H1 (cell line): ENCODE data around the gene MLLT6. TPM values are rescaled to one million over a fixed set of nuclear protein-coding genes. Genes with fewer than 3 reads are reported as not detected.
A peak's percentile ranks its signal among the peaks of the same experiment; 100 is the strongest.

Experiments used
- CTCF ChIA-PET: fragments of 300-600 bp; sonication (Branson Sonifier 250); formaldehyde crosslinking; loops from one replicate; lab custom pipeline; 2021; ENCODE audit not compliant: partially characterized antibody; lab: Charles Lee
- POLR2A ChIA-PET: fragments of 300-600 bp; sonication (Branson Sonifier 250); formaldehyde crosslinking; loops from one replicate; lab custom pipeline; 2021; ENCODE audit warnings: inconsistent platforms; ENCODE audit not compliant: partially characterized antibody; lab: Charles Lee
- DNase-seq, 2 experiments: peaks; one replicate each; pipeline versions ENCODE4 v3.0.0 to v3.0.0-alpha.2; 2010 to 2022; ENCODE audit warnings: low spot score in 2 of 2, low read depth in 1 of 2, mixed read lengths in 1 of 2
- FAIRE-seq: peaks from 2 replicates; lab custom pipeline; 2011; peaks lifted over from hg19 to GRCh38; lab: Jason Lieb, UNC
- H2AFZ ChIP-seq: 2 replicates; pipeline ENCODE4 v1.8.1; 2012; ENCODE audit warnings: low read length, inconsistent platforms
- H2AK5ac ChIP-seq: 2 replicates; pipeline ENCODE4 v1.6.1; 2013; ENCODE audit warnings: low read depth, low read length
- H2BK120ac ChIP-seq: replicated peaks from 2 replicates; pipeline ENCODE3; 2013; ENCODE audit warnings: low read depth, low read length, inconsistent platforms
- H2BK12ac ChIP-seq: 2 replicates; pipeline ENCODE4 v1.6.1; 2013; ENCODE audit warnings: low read depth, low read length
- H2BK15ac ChIP-seq: 2 replicates; pipeline ENCODE4 v1.6.1; 2013; ENCODE audit warnings: low read length
- H2BK20ac ChIP-seq: 2 replicates; pipeline ENCODE4 v1.6.1; 2013; ENCODE audit warnings: low read length
- H2BK5ac ChIP-seq: 2 replicates; pipeline ENCODE4 v1.6.1; 2013; ENCODE audit warnings: low read depth, low read length
- H3K14ac ChIP-seq: 2 replicates; pipeline ENCODE4 v1.6.1; 2013; ENCODE audit warnings: inconsistent platforms; ENCODE audit not compliant: insufficient read length
- H3K18ac ChIP-seq: 2 replicates; pipeline ENCODE4 v1.6.1; 2013; ENCODE audit warnings: low read length; ENCODE audit errors: extremely low read depth
- H3K23ac ChIP-seq: 2 replicates; pipeline ENCODE4 v1.6.1; 2013; ENCODE audit warnings: inconsistent platforms; ENCODE audit not compliant: insufficient read length
- H3K23me2 ChIP-seq: 2 replicates; pipeline ENCODE4 v1.6.1; 2013; ENCODE audit warnings: low read depth, low read length
- H3K27ac ChIP-seq: 2 replicates; pipeline ENCODE4 v1.6.1; 2011; ENCODE audit warnings: low read depth, low read length, inconsistent platforms
- H3K27me3 ChIP-seq, 4 experiments: replicated peaks in 1 of 4; 1 replicate in 1 of 4; 2 replicates in 3 of 4; pipeline versions ENCODE4 v1.6.1 to v1.8.1; 2011 to 2013; ENCODE audit warnings: low read length in 3 of 4, mild to moderate bottlenecking in 3 of 4, inconsistent platforms in 2 of 4, mixed read lengths in 2 of 4, moderate library complexity in 1 of 4; ENCODE audit not compliant: control insufficient read depth in 3 of 4, insufficient read depth in 3 of 4; ENCODE audit errors: extremely low read depth in 1 of 4
- H3K36me3 ChIP-seq, 4 experiments: 2 replicates each; pipeline versions ENCODE4 v1.6.1 to v1.8.1; 2011 to 2013; ENCODE audit warnings: mild to moderate bottlenecking in 4 of 4, low read length in 3 of 4, moderate library complexity in 2 of 4, control low read depth in 1 of 4, inconsistent platforms in 1 of 4; ENCODE audit not compliant: insufficient read depth in 4 of 4, control insufficient read depth in 2 of 4
- H3K4ac ChIP-seq: replicated peaks from 2 replicates; pipeline ENCODE3; 2013; ENCODE audit warnings: low read length, low read depth, mixed read lengths, inconsistent platforms; ENCODE audit not compliant: insufficient read length
- H3K4me1 ChIP-seq, 4 experiments: replicated peaks in 1 of 4; 1 replicate in 1 of 4; 2 replicates in 3 of 4; pipeline versions ENCODE4 v1.6.1 to v1.8.1; 2011 to 2013; ENCODE audit warnings: low read length in 3 of 4, inconsistent platforms in 2 of 4, mixed read lengths in 1 of 4; ENCODE audit not compliant: insufficient read depth in 4 of 4, control insufficient read depth in 3 of 4
- H3K4me2 ChIP-seq, 2 experiments: 2 replicates each; pipeline versions ENCODE4 v1.6.1 to v1.8.1; 2011 to 2013; ENCODE audit warnings: low read depth in 2 of 2, low read length in 2 of 2, control low read depth in 1 of 2, inconsistent platforms in 1 of 2, mild to moderate bottlenecking in 1 of 2; ENCODE audit not compliant: insufficient read depth in 1 of 2
- H3K4me3 ChIP-seq, 4 experiments: fragments of 200-600, 300-600 bp in 1 of 4; sonication (generic), shearing (Covaris generic), sonication (Bioruptor Twin) in 1 of 4; 2 replicates each; pipeline versions ENCODE4 v1.5.1 to v1.8.1; 2011 to 2016; ENCODE audit warnings: low read length in 4 of 4, low read depth in 3 of 4, control low read depth in 2 of 4, inconsistent platforms in 2 of 4, mild to moderate bottlenecking in 2 of 4, mixed read lengths in 1 of 4, moderate library complexity in 1 of 4; ENCODE audit not compliant: insufficient read depth in 2 of 4; ENCODE audit errors: extremely low read depth in 1 of 4
- H3K56ac ChIP-seq: replicated peaks from 2 replicates; pipeline ENCODE3; 2013; ENCODE audit warnings: low read depth, mild to moderate bottlenecking, mixed read lengths, low read length, inconsistent platforms; ENCODE audit not compliant: insufficient read length
- H3K79me1 ChIP-seq: 2 replicates; pipeline ENCODE4 v1.6.1; 2013; ENCODE audit warnings: low read depth, low read length, control low read depth
- H3K79me2 ChIP-seq, 2 experiments: 2 replicates each; pipeline versions ENCODE4 v1.6.1 to v1.8.1; 2012 to 2013; ENCODE audit warnings: low read length in 2 of 2, mild to moderate bottlenecking in 2 of 2, inconsistent platforms in 1 of 2; ENCODE audit not compliant: insufficient read depth in 2 of 2, control insufficient read depth in 1 of 2
- H3K9ac ChIP-seq, 4 experiments: replicated peaks in 1 of 4; 1 replicate in 1 of 4; 2 replicates in 3 of 4; pipeline versions ENCODE4 v1.6.1 to v1.8.1; 2011 to 2013; ENCODE audit warnings: low read depth in 3 of 4, low read length in 3 of 4, control low read depth in 2 of 4, mild to moderate bottlenecking in 2 of 4, moderate library complexity in 2 of 4, inconsistent platforms in 1 of 4; ENCODE audit errors: extremely low read depth in 1 of 4
- H3K9me3 ChIP-seq, 2 experiments: 2 replicates each; pipeline versions ENCODE4 v1.6.1 to v1.8.1; 2012 to 2013; ENCODE audit warnings: mild to moderate bottlenecking in 2 of 2, moderate library complexity in 2 of 2, control low read depth in 1 of 2, inconsistent platforms in 1 of 2, low read depth in 1 of 2, low read length in 1 of 2, mixed read lengths in 1 of 2; ENCODE audit not compliant: insufficient read depth in 2 of 2
- H4K20me1 ChIP-seq, 2 experiments: replicated peaks in 1 of 2; 2 replicates each; pipeline versions ENCODE3 to v1.8.1; 2011 to 2013; ENCODE audit warnings: inconsistent platforms in 2 of 2, low read length in 2 of 2, mild to moderate bottlenecking in 1 of 2; ENCODE audit not compliant: insufficient read depth in 2 of 2, control insufficient read depth in 1 of 2
- H4K5ac ChIP-seq: 2 replicates; pipeline ENCODE4 v1.6.1; 2013; ENCODE audit warnings: low read length, low read depth, mixed read lengths, inconsistent platforms; ENCODE audit not compliant: insufficient read length
- H4K8ac ChIP-seq: 2 replicates; pipeline ENCODE4 v1.8.0; 2013; ENCODE audit warnings: mild to moderate bottlenecking, moderate library complexity, low read length, inconsistent platforms; ENCODE audit not compliant: insufficient read depth; ENCODE audit errors: extremely low read depth
- H4K91ac ChIP-seq: replicated peaks from 2 replicates; pipeline ENCODE3; 2013; ENCODE audit warnings: low read length, mixed read lengths, inconsistent platforms; ENCODE audit not compliant: insufficient read length
- SP2 ChIP-seq: IDR thresholded peaks from 2 replicates; pipeline ENCODE4 v1.6.1; 2012; ENCODE audit warnings: mild to moderate bottlenecking, low read length, inconsistent platforms
- WGBS, 2 experiments: shearing (Covaris generic) in 1 of 2; methylation state at CpG; one replicate each; pipeline versions ENCODE4 v1.1.6 to v1.1.7; 2013 to 2015; ENCODE audit warnings: low lambda C conversion rate in 2 of 2, mixed read lengths in 2 of 2, inconsistent platforms in 1 of 2, low coverage in 1 of 2, missing lambda C conversion rate in 1 of 2; ENCODE audit not compliant: insufficient replicate concordance in 2 of 2, insufficient coverage in 1 of 2, insufficient read length in 1 of 2; ENCODE audit errors: extremely low coverage in 1 of 2, missing lambda C conversion rate in 1 of 2; 5-methylcytosine and 5-hydroxymethylcytosine counted together
- polyA plus RNA-seq, 7 experiments: library from polyadenylated mRNA; depleted of rRNA in 3 of 7; stranded (reverse) in 5 of 7; unstranded in 2 of 7; fragments of >200 nt in 5 of 7; fragments of 200-250 nt in 2 of 7; gene quantifications; 1 replicate in 5 of 7; 2 replicates in 1 of 7; 4 replicates in 1 of 7; pipeline versions ENCODE4 v1.2.1 to v1.2.3, GENCODE V29; 2011 to 2013; ENCODE audit warnings: missing spikeins in 2 of 7, mixed read lengths in 2 of 7
- total RNA-seq: library from RNA; stranded (reverse); fragmentation: NEBNext Ultra II Directional; extraction: Animal tissue kit (Norgen Biotek cat#: 25700); gene quantifications from 2 replicates; pipeline ENCODE4 v1.2.1, GENCODE V29; 2021
- TF ChIP-seq, protein P1 (sequence below): IDR thresholded peaks from 2 replicates; pipeline ENCODE4 v1.6.1; 2012; ENCODE audit warnings: inconsistent platforms

MLLT6 gene
- total and polyA plus RNA-seq, 2 of the 8 experiments (the other 6 are each of a cell fraction or from before 2014, with no cell fraction given) = 6.5 to 8.0 TPM

DNA sequence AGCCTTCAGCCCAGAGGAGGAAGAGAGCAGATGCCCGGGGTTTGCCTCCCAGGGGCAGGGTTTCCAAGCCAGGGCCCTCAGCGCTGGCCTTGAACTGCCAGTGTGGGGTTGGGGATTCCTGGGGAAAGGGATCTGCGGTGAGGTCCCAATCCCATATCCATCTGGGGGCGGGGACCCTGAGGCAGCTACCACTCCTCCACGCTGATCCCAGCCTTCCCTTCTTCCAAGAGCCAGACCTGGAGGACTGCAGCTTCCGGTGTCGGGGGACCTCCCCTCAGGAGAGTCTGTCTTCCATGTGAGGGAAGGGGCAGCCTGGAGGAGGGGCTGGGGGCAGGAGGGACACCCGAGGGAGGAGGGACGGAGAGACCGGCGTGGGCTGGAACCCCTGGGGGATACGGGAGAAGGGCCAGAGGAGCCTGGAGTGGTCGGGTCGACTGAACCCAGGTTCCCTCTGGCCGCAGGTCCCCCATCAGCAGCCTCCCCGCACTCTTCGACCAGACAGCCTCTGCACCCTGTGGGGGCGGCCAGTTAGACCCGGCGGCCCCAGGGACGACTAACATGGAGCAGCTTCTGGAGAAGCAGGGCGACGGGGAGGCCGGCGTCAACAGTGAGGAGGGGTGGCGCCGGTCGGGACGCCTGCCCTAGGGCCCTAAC lies 14.3 kb downstream of the MLLT6 start:
- Histone ChIP-seq H2AK5ac (no peak overlapping the region), H2BK15ac (no peak overlapping the region), H4K20me1 (no peaks in the 10 kb centered on the region), H2BK20ac (no peak overlapping the region), H3K14ac (no peak overlapping the region), H2AFZ (no peak overlapping the region), H2BK120ac (no peak overlapping the region), H3K4me1 (peaks cover 14 to 32% (median 17%) of the 10 kb centered on the region in 4 experiments), H3K4ac (peak overlapping the region; percentile 65), H3K27me3 (peaks cover 0 to 10% (median 7%) of the 10 kb centered on the region in 4 experiments; a peak in 6 of 7 replicates), H3K9me3 (no peaks in the 10 kb centered on the region), H4K8ac (no peak overlapping the region; the same call in 1 of the 2 replicates), H4K5ac (no peak overlapping the region), H3K4me3 (peak overlapping the region in 3 of 4 experiments; percentile 2 to 40 (median 10); a peak in 4 of 8 replicates), H3K23me2 (peaks cover 2% of the 10 kb centered on the region; the same call in 1 of the 2 replicates), H3K9ac (no peak overlapping the region), H3K27ac (no peak overlapping the region), H3K4me2 (peak overlapping the region; percentile 57 to 73), H3K79me1 (no peaks in the 10 kb centered on the region), H3K79me2 (no peaks in the 10 kb centered on the region), H3K56ac (no peak overlapping the region), H2BK5ac (peak overlapping the region; percentile 78; the same call in 1 of the 2 replicates), H3K36me3 (no peaks in the 10 kb centered on the region), H3K18ac (peak overlapping the region; percentile 48), H3K23ac (no peak overlapping the region), H2BK12ac (0 out of 2 replicates have a peak overlapping the region, but pooled peaks have one; percentile 60), H4K91ac (peak overlapping the region; percentile 47)
- ChIA-PET CTCF (interaction anchor here (0.6 to 7.9 kb wide), 13 partner anchors 9 to 1636 kb away, joined by 3 to 49 read pairs (median 4); partner anchors contain the start of gene MLLT6), POLR2A (interaction anchor here (0.5 to 3.7 kb wide), 19 partner anchors 9 to 394 kb away, joined by 3 to 29 read pairs (median 4); partner anchors contain the start of genes CISD3, MLLT6, PSMB3 and RPL23)
- DNase-seq = no peak
- 69% methylated on average over 22 of the region's 29 CpGs; no CpG with 5 or more reads in 1 of the 2 experiments for WGBS, 2 experiments
- no peak for TF ChIP-seq SP2
- TF ChIP-seq, protein P1, sequence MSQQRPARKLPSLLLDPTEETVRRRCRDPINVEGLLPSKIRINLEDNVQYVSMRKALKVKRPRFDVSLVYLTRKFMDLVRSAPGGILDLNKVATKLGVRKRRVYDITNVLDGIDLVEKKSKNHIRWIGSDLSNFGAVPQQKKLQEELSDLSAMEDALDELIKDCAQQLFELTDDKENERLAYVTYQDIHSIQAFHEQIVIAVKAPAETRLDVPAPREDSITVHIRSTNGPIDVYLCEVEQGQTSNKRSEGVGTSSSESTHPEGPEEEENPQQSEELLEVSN = no peak
- FAIRE-seq = no peak
